PC-3 (cell line): Measurements from ENCODE around the gene NDEL1. TPM values are rescaled to one million over a fixed set of nuclear protein-coding genes. Genes with fewer than 3 reads are reported as not detected.

Experiments
- ATAC-seq: fragments of 200-7000 bp; cut with Tn5 transposase; 2 replicates; pipeline ENCODE4 v1.9.1; 2020; ENCODE audit warnings: mild to moderate bottlenecking, moderate library complexity
- BruUV-seq: library from RNA; stranded (reverse); fragments of 400-500 nt; replicated peaks from 2 replicates; lab custom pipeline; 2021; lab: Mats Ljungman, UMichigan
- CTCF ChIA-PET: fragments of 300-600 bp; sonication (Branson Sonifier 250); formaldehyde crosslinking; loops from one replicate; lab custom pipeline; 2022; ENCODE audit warnings: antibody characterized with exemption; lab: Charles Lee
- POLR2A ChIA-PET: fragments of 300-600 bp; sonication (Branson Sonifier 250); formaldehyde crosslinking; loops from one replicate; lab custom pipeline; 2022; ENCODE audit warnings: antibody characterized with exemption; ENCODE audit not compliant: unreplicated experiment; lab: Charles Lee
- DNase-seq: peaks from one replicate; pipeline ENCODE4 v3.0.0-alpha.2; 2015
- H2AFZ ChIP-seq: fragments of 300-600 bp; sonication (generic); 2 replicates; pipeline ENCODE4 v1.6.0; 2016; ENCODE audit warnings: antibody characterized with exemption, low read length
- H3F3A ChIP-seq: fragments of 300-600 bp; sonication (generic); one replicate; pipeline ENCODE4 v1.6.0; 2017; ENCODE audit warnings: antibody characterized with exemption, low read length, control low read depth, mild to moderate bottlenecking; ENCODE audit not compliant: unreplicated experiment
- H3K27ac ChIP-seq: fragments of 300-600 bp; sonication (generic); 2 replicates; pipeline ENCODE4 v1.5.1; 2016; ENCODE audit warnings: mild to moderate bottlenecking, low read length
- H3K27me3 ChIP-seq: fragments of 300-600 bp; sonication (generic); 2 replicates; pipeline ENCODE4 v1.6.1; 2016; ENCODE audit warnings: low read length, mixed read lengths
- H3K36me3 ChIP-seq: fragments of 300-600 bp; sonication (generic); 2 replicates; pipeline ENCODE4 v1.6.1; 2016; ENCODE audit warnings: low read depth, mixed run types, low read length, mixed read lengths
- H3K4me1 ChIP-seq: fragments of 300-600 bp; sonication (generic); 2 replicates; pipeline ENCODE4 v1.5.1; 2016; ENCODE audit warnings: low read length; ENCODE audit not compliant: insufficient read depth
- H3K4me2 ChIP-seq: fragments of 300-600 bp; sonication (generic); 2 replicates; pipeline ENCODE4 v1.6.0; 2016; ENCODE audit warnings: low read length
- H3K4me3 ChIP-seq: fragments of 300-600 bp; sonication (generic); 2 replicates; pipeline ENCODE4 v1.5.1; 2016; ENCODE audit warnings: mild to moderate bottlenecking, low read length, mixed read lengths
- H3K79me2 ChIP-seq: fragments of 300-600 bp; sonication (generic); 2 replicates; pipeline ENCODE4 v1.6.1; 2017; ENCODE audit warnings: low read length, mixed read lengths
- H3K9ac ChIP-seq: fragments of 300-600 bp; sonication (generic); 2 replicates; pipeline ENCODE4 v1.6.0; 2016; ENCODE audit warnings: mild to moderate bottlenecking, low read length
- H3K9me2 ChIP-seq: fragments of 300-600 bp; sonication (generic); replicated peaks from 2 replicates; pipeline ENCODE4 v1.6.1; 2016; ENCODE audit warnings: mixed run types, low read length, mixed read lengths
- H3K9me3 ChIP-seq: fragments of 300-600 bp; sonication (generic); 2 replicates; pipeline ENCODE4 v1.6.1; 2016; ENCODE audit warnings: low read length, mixed read lengths
- H4K20me1 ChIP-seq: fragments of 300-600 bp; sonication (generic); 2 replicates; pipeline ENCODE4 v1.6.1; 2016; ENCODE audit warnings: low read length, mixed read lengths
- CTCF ChIP-seq: fragments of 300-600 bp; sonication (generic); conservative IDR thresholded peaks from 2 replicates; pipeline ENCODE4 v1.5.1; 2017; ENCODE audit warnings: antibody characterized with exemption, low read depth, mild to moderate bottlenecking, low read length
- EZH2 ChIP-seq: fragments of 300-600 bp; sonication (generic); IDR thresholded peaks from one replicate; pipeline ENCODE4 v1.6.1; 2017; ENCODE audit warnings: antibody characterized with exemption, mild to moderate bottlenecking, low read length; ENCODE audit not compliant: unreplicated experiment
- EZH2phosphoT487 ChIP-seq: fragments of 300-600 bp; sonication (generic); IDR thresholded peaks from 2 replicates; pipeline ENCODE4 v1.6.1; 2018; ENCODE audit warnings: mild to moderate bottlenecking, antibody characterized with exemption, low read length, borderline replicate concordance
- intact Hi-C: fragments of 100-400 bp; cut with micrococcal nuclease; formaldehyde crosslinking; loops from 2 replicates; pipeline ENCODE4 v1.9.0; 2023
- total RNA-seq: library from RNA; depleted of rRNA; stranded (reverse); fragments of >200 nt; gene quantifications from 2 replicates; pipeline ENCODE4 v1.2.3, GENCODE V29; 2014

The NDEL1 gene
- total RNA-seq, 1 experiment from 2014 or later = 32.7 TPM

GRCh38 chr17:8496081-8496480 is 60.4 kb downstream of the NDEL1 start:
- intact Hi-C loops = no loop called here
- no peak overlapping the region for H3K9ac ChIP-seq
- H3F3A ChIP-seq = no peaks in the 10 kb centered on the region
- H4K20me1 ChIP-seq = no peaks in the 10 kb centered on the region
- H3K36me3 ChIP-seq = no peaks in the 10 kb centered on the region
- H3K27me3 ChIP-seq = no peaks in the 10 kb centered on the region
- H3K9me2 ChIP-seq = no peaks in the 10 kb centered on the region
- no peak overlapping the region for H3K4me3 ChIP-seq
- POLR2A ChIA-PET = no interaction called here
- no peaks in the 10 kb centered on the region for H3K79me2 ChIP-seq
- CTCF ChIA-PET = no interaction called here
- H2AFZ ChIP-seq = no peak overlapping the region
- TF ChIP-seq EZH2phosphoT487 (no peak), EZH2 (no peak), CTCF (no peak)
- DNase-seq = no peak
- no peak overlapping the region for H3K4me2 ChIP-seq
- no TSS peak for BruUV-seq
- H3K9me3 ChIP-seq = no peaks in the 10 kb centered on the region
- no peak overlapping the region for H3K27ac ChIP-seq
- no peak for ATAC-seq
- no peaks in the 10 kb centered on the region for H3K4me1 ChIP-seq

GRCh38 chr17:8499171-8499570 is 63.5 kb downstream of the NDEL1 start:
- intact Hi-C loops = no loop called here
- Histone ChIP-seq H3K4me3 (no peak overlapping the region), H3K9me3 (no peaks in the 10 kb centered on the region), H3K9me2 (no peaks in the 10 kb centered on the region), H3K4me1 (no peaks in the 10 kb centered on the region), H3K9ac (no peak overlapping the region), H4K20me1 (no peaks in the 10 kb centered on the region), H3K36me3 (no peaks in the 10 kb centered on the region), H2AFZ (no peak overlapping the region), H3K27ac (no peak overlapping the region), H3K79me2 (no peaks in the 10 kb centered on the region), H3K27me3 (no peaks in the 10 kb centered on the region), H3K4me2 (no peak overlapping the region), H3F3A (no peaks in the 10 kb centered on the region)
- no peak for DNase-seq
- ATAC-seq = no peak
- CTCF ChIA-PET = no interaction called here
- no TSS peak for BruUV-seq
- no peak for TF ChIP-seq EZH2phosphoT487
- no peak for TF ChIP-seq EZH2
- no peak for TF ChIP-seq CTCF
- POLR2A ChIA-PET = no interaction called here

GRCh38 chr17:8499614-8500013 is 63.9 kb downstream of the NDEL1 start:
- no peaks in the 10 kb centered on the region for H3K36me3 ChIP-seq

More at GRCh38 chr17:8499614-8500013, 63.9 kb downstream of the NDEL1 start:
- no peak overlapping the region for H3K4me2 ChIP-seq
- ChIA-PET CTCF (no interaction called here), POLR2A (no interaction called here)
- no peak overlapping the region for H3K9ac ChIP-seq
- ATAC-seq (no peak), DNase-seq (no peak)
- intact Hi-C loops = no loop called here
- H3F3A ChIP-seq = no peaks in the 10 kb centered on the region
- H3K79me2 ChIP-seq = no peaks in the 10 kb centered on the region
- no peak overlapping the region for H2AFZ ChIP-seq
- no peak overlapping the region for H3K4me3 ChIP-seq
- H3K9me2 ChIP-seq = no peaks in the 10 kb centered on the region
- no peaks in the 10 kb centered on the region for H4K20me1 ChIP-seq
- H3K27ac ChIP-seq = no peak overlapping the region
- H3K27me3 ChIP-seq = no peaks in the 10 kb centered on the region
- no peak for TF ChIP-seq EZH2phosphoT487
- no peak for TF ChIP-seq EZH2
- no peak for TF ChIP-seq CTCF
- no peaks in the 10 kb centered on the region for H3K9me3 ChIP-seq
- no peaks in the 10 kb centered on the region for H3K4me1 ChIP-seq
- no TSS peak for BruUV-seq
